ENCODE measurements around the gene CLTB. TPM values are rescaled to one million over a fixed set of nuclear protein-coding genes. Genes with fewer than 3 reads are reported as not detected.

The CLTB gene
- total RNA-seq, 4 donors from 2014 or later, result 167 to 272 (median 265) TPM

DNA sequence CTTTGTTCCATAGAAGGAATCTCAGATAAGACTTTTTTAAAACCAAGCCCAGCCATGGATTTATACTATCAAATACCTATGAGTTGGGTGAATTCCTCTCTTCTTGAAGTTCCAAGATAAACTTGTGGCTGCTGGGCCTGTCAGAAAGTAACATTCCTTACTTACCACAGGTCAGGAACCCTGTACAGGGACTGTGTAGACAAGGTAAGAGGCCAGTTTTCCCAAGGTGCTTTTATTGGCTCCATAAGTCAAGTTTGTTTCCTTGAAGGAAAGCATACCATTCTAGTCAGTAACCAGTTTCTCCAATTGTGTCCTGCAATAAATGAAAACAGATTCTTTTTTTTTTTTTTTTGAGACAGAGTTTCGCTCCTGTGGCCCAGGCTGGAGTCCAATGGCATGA lies 8.8 kb upstream of the CLTB start:
- Histone ChIP-seq H3K27ac (peak overlapping the region; percentile 41 to 76 (median 68)), H3K27me3 (no peaks in the 10 kb centered on the region), H3K36me3 (no peaks in the 10 kb centered on the region), H3K4me1 (peaks cover 2 to 20% (median 4%) of the 10 kb centered on the region in 4 donors), H3K9me3 (no peaks in the 10 kb centered on the region), H3K4me3 (no peak overlapping the region)
- in situ Hi-C loops (cut with MboI; ENCODE audit: low pct_ligation_motif_present in 1 of 4, low pct_unique_long_range_greater_than_20kb in 1 of 4, low sequenced_read_pairs in 3 of 4) (no loop called here), intact Hi-C loops (cut with DNase I; ENCODE audit: low total_unique reads) (no loop called here)
- WGBS, 2 donors (ENCODE audit: low coverage in 1 of 2), result 60% methylated on average over 1 of the region's 1 CpG; no CpG with 5 or more reads in 1 of the 2 donors
- no peak for DNase-seq
- TF ChIP-seq POLR2A (IDR thresholded peaks at IDR 0.05), result no peak
- no peak for TF ChIP-seq POLR2AphosphoS5 (IDR thresholded peaks at IDR 0.05)
- TF ChIP-seq EP300 (IDR thresholded peaks at IDR 0.05; ENCODE audit: low read depth), result no peak
- TF ChIP-seq, protein P1, sequence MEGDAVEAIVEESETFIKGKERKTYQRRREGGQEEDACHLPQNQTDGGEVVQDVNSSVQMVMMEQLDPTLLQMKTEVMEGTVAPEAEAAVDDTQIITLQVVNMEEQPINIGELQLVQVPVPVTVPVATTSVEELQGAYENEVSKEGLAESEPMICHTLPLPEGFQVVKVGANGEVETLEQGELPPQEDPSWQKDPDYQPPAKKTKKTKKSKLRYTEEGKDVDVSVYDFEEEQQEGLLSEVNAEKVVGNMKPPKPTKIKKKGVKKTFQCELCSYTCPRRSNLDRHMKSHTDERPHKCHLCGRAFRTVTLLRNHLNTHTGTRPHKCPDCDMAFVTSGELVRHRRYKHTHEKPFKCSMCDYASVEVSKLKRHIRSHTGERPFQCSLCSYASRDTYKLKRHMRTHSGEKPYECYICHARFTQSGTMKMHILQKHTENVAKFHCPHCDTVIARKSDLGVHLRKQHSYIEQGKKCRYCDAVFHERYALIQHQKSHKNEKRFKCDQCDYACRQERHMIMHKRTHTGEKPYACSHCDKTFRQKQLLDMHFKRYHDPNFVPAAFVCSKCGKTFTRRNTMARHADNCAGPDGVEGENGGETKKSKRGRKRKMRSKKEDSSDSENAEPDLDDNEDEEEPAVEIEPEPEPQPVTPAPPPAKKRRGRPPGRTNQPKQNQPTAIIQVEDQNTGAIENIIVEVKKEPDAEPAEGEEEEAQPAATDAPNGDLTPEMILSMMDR (IDR thresholded peaks at IDR 0.05), result no peak

DNA sequence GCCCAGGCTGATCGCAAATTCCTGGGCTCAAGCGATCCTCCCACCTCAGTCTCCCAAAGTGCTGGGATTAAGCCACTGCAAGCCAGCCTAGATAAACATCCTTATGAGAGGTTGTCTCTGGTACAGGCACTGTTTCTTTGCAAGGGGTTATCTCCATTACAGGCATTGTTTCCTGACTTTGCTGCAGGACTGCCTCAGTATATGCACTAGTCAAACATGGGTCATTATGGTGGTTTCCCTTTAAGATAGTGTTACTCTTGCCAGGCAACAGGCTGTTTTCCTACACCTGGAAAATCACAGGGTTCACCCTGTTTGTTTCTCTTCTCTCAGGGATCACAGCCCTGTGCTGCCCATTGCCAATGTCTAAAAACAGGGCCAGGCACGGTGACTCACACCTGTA lies 7.8 kb upstream of the CLTB start:
- DNase-seq, result no peak
- intact Hi-C loops (cut with DNase I; ENCODE audit: low total_unique reads) (no loop called here), in situ Hi-C loops (cut with MboI; ENCODE audit: low pct_ligation_motif_present in 1 of 4, low pct_unique_long_range_greater_than_20kb in 1 of 4, low sequenced_read_pairs in 3 of 4) (loop anchor here in 1 of 4 donors (25.0 kb wide), 1 partner anchor 163 kb away; no protein-coding TSS in a partner anchor)
- no peaks in the 10 kb centered on the region for H3K36me3 ChIP-seq
- peaks cover 2 to 20% (median 4%) of the 10 kb centered on the region in 4 donors for H3K4me1 ChIP-seq
- no peak overlapping the region for H3K4me3 ChIP-seq
- H3K27me3 ChIP-seq, result no peaks in the 10 kb centered on the region
- H3K27ac ChIP-seq, result peak overlapping the region in 3 of 4 donors; percentile 68 to 76 (median 68)
- 79 to 100% methylated on average over 2 to 3 of the region's 3 CpGs for WGBS, 2 donors (ENCODE audit: low coverage in 1 of 2)
- H3K9me3 ChIP-seq, result no peaks in the 10 kb centered on the region
- TF ChIP-seq EP300 (IDR thresholded peaks at IDR 0.05; ENCODE audit: low read depth), result no peak
- TF ChIP-seq POLR2AphosphoS5 (IDR thresholded peaks at IDR 0.05), result no peak
- TF ChIP-seq, protein P1 (IDR thresholded peaks at IDR 0.05), result no peak
- TF ChIP-seq POLR2A (IDR thresholded peaks at IDR 0.05), result no peak

DNA sequence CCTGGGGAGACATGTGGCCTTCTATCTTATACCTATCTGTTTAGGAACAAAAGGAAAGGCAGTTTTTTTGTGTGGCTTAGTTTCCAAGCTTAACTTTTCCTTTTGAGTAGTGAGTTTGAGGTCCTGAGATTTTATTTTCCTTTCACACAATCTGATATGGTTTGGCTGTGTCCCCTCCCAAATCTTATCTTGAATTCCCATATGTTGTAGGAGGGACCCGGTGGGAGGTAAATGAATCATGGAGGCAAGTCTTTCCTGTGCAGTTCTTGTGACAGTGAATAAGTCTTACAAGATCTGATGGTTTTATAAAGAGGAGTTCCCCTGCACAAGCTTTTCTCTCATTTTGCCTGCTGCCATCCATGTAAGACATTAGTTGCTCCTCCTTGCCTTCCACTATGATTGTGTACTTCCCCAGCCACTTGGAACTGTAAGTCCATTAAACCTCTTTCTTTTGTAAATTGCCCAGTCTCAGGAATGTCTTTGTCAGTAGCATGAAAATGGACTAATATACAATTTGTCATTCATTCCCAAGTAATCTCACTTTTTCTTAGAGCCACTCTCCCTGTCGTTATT lies 4.7 kb upstream of the CLTB start:
- TF ChIP-seq EP300 (IDR thresholded peaks at IDR 0.05; ENCODE audit: low read depth) (no peak), POLR2AphosphoS5 (IDR thresholded peaks at IDR 0.05) (no peak), POLR2A (IDR thresholded peaks at IDR 0.05) (no peak)
- TF ChIP-seq, protein P1 (IDR thresholded peaks at IDR 0.05), result no peak
- intact Hi-C loops (cut with DNase I; ENCODE audit: low total_unique reads), result no loop called here
- in situ Hi-C loops (cut with MboI; ENCODE audit: low pct_ligation_motif_present in 1 of 4, low pct_unique_long_range_greater_than_20kb in 1 of 4, low sequenced_read_pairs in 3 of 4), result loop anchor here in 1 of 4 donors (25.0 kb wide), 1 partner anchor 166 kb away; no protein-coding TSS in a partner anchor

DNA sequence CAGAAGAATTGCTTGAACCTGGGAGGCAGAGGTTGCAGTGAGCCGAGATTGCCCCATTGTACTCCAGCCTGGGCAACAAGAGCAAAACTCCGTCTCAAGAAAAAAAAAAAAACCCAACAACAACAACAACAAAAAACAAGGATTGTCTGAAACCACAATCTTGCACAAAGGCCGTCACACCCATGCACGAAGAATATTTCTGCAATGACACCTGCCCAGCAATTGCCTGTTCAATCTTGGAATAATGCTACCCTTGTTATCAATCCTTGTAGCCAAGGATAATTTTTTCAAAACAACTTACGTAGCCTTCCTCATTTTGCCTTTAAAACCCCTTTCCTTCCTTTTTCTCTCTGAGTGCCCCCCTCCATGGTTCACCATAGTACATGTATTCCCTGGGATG lies 3.7 kb upstream of the CLTB start:
- no peak overlapping the region for H3K4me3 ChIP-seq
- in situ Hi-C loops (cut with MboI; ENCODE audit: low pct_ligation_motif_present in 1 of 4, low pct_unique_long_range_greater_than_20kb in 1 of 4, low sequenced_read_pairs in 3 of 4) (loop anchor here in 1 of 4 donors (25.0 kb wide), 1 partner anchor 167 kb away; no protein-coding TSS in a partner anchor), intact Hi-C loops (cut with DNase I; ENCODE audit: low total_unique reads) (no loop called here)
- H3K9me3 ChIP-seq, result no peaks in the 10 kb centered on the region
- WGBS, 2 donors (ENCODE audit: low coverage in 1 of 2), result 85 to 89% methylated on average over 5 of the region's 5 CpGs
- no peak for DNase-seq
- H3K4me1 ChIP-seq, result peaks cover 8 to 22% (median 13%) of the 10 kb centered on the region in 4 donors
- H3K27ac ChIP-seq, result no peak overlapping the region
- H3K36me3 ChIP-seq, result no peaks in the 10 kb centered on the region
- TF ChIP-seq POLR2AphosphoS5 (IDR thresholded peaks at IDR 0.05) (no peak), EP300 (IDR thresholded peaks at IDR 0.05; ENCODE audit: low read depth) (no peak), POLR2A (IDR thresholded peaks at IDR 0.05) (no peak)
- TF ChIP-seq, protein P1 (IDR thresholded peaks at IDR 0.05), result no peak
- H3K27me3 ChIP-seq, result no peaks in the 10 kb centered on the region

More for the DNA sequence above, 4.7 kb upstream of the CLTB start:
- Histone ChIP-seq H3K4me3 (no peak overlapping the region), H3K27ac (no peak overlapping the region), H3K9me3 (no peaks in the 10 kb centered on the region), H3K27me3 (no peaks in the 10 kb centered on the region), H3K4me1 (peaks cover 7 to 16% (median 8%) of the 10 kb centered on the region in 4 donors), H3K36me3 (no peaks in the 10 kb centered on the region)
- 62 to 74% methylated on average over 2 of the region's 2 CpGs for WGBS, 2 donors (ENCODE audit: low coverage in 1 of 2)
- DNase-seq, result no peak
